ENCODE measurements around the gene CDAN1. TPM values are rescaled to one million over a fixed set of nuclear protein-coding genes. Genes with fewer than 3 reads are reported as not detected.

Gene CDAN1
- polyA plus RNA-seq, 3 donors: 17.3 to 27.4 (median 20.8) TPM

GRCh38 chr15:42737529-42738328, 801 bp upstream of the CDAN1 start:
- DNase-seq: no peak

DNA sequence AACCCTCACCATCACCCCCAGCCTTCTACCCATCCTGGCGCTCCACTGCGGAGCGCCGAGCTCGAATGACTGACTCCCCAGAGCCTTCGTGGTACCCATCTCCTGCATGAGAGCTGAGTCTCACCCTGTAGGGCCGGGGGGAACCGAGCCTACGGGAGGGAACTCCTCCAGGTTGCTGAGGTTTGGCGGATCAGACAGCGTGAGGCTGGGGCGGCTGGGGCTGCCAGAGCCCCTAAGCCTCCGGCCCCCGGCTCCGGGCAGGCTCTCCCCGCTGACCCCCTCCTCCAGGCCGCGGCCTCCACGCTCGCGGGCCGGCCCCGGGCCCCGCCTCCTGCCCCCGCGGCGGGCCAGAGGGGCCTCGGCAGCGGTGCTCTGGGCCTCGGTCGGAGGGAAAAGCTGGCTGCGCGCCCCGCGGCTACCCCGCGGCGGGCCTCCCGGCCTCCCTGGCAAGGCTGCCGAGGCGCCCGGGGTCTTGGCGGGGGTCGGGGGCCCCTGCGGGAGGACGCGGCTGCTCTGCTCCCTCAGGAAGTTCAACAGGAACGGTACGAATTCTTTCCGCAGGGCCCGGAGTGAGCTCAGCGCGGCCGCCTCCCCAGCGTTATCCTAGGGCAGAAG, 643 bp downstream of the CDAN1 start:
- no peak for DNase-seq

DNA sequence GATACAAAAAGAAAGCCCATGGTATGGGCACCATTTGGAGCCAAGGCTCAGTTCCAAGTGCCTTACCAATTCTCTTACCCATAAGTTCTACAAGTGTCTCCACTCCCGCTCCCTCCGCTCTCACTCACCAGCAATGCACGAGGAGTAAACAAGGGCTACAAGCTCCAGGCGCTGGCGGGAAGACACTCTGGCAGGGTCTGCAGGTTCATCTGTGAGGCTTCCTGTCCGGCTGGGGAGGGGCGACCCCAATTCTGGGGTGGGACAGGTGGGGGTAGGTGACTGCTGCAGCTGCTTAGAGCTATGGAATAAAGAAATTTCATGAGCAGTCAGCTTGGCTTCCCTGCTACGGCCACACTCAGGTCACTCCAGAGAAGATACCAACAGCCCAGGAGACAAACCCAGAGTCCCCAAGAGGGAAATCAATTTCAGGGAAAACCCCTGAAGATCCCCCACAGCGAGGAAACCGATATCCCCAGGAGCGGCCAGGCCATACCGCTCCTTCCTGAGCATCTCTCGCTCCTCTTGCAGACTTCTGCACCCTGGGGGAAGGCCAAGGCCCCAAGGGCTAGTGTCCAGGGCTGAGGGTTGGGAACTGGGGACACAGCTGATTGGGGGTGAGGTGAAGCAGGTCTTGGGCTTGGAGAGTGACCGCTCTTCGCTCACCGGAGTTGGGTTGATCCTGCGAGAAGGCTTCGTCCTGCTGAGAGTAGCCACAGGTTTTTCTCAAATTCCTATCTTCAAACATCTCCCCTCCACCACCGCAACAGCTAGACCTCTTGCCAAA, 1.4 kb downstream of the CDAN1 start:
- DNase-seq: no peak

DNA sequence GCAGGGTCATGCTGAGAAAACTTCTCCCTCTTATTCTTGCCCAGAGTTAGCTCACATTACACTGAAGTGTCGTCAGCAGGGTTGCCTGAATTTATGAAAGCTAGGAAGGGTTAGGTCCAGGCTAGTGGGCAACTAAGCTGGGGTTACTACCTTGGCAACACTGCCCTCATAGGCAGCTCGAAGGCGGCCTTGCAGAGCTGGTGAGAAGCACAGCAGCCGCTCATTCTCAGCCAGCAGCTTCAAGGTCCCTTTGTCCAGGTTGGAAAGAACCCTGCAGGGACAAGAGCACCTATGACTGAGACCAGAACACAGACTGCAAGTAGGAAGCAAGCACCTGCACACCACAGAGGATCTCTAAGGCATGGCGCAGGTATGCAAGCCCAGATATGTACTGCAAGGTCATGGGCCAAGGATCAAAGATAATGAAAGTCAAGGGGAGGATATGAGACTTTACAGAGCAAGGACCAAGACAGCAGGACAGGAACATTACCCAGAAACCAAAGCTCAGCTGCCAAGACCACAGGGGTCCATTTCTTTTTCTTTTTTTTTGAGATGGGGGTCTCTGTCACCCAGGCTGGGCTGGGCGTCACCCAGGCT, 2.8 kb downstream of the CDAN1 start:
- no peak for DNase-seq

DNA sequence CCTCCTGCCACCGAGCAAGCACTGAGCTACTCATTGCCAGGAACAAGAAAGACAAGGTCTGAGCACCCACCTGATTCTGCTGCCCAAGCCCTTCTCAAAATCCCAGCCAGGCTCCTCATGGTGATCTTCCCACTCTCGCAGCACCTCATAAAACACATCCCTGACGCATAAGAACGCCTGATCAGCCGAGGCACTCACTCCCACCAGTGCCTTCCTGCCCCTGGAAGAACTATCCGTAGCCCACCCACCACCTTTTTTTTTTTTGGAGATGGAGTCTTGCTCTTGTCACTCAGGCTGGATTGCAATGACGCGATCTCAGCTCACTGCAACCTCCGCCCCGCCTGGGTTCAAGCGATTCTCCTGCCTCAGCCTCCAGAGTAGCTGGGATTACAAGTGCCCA, 3.9 kb downstream of the CDAN1 start:
- DNase-seq: no peak

GRCh38 chr15:42732095-42732827, 4.7 kb downstream of the CDAN1 start:
- no peak for DNase-seq

- DNase-seq: no peak
These were observed 5.5 kb downstream of the CDAN1 start for GRCh38 chr15:42731461-42731860.

GRCh38 chr15:42730536-42730935, 6.4 kb downstream of the CDAN1 start:
- DNase-seq: no peak

DNA sequence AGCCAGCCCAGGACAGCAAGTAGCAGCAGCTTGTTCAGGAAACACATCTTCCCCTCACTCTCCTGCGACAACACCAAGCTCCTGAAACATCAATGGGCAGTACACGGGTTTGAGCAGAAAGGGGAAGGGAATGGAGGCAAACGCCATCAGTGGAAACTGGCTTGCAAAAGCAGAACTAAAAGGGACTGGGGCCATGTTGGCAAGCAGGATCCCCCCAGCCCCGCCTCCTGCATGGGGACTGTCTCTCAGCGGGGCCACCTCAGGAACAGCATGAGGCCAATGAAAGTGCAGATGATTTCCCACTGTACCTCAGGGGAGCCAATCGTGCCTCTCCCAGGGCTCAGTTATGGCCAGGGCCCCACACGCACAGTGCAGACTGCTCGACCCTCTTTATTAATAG, 6.8 kb downstream of the CDAN1 start:
- no peak for DNase-seq

GRCh38 chr15:42729409-42729808, 7.5 kb downstream of the CDAN1 start:
- DNase-seq: no peak

DNA sequence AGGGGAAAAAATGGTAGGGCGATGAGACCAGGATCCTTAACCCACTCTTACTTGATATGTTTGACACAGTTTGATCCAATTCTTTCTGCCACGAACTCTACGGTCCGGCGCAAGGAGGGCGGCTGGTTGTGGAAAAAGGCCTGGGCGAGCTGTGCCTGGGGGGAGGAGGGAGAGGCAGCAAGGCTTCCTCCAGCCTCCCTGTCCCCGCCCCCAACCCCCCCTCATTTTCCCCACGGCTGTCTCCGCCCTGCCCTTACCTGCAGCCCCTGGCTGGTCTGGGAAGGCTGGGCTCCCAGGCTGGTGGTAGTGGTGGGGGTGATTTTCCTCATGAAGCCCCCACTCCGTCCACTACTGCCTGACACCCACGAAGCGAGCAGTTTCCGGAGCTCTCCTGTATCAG, 8.0 kb downstream of the CDAN1 start:
- no peak for DNase-seq

DNA sequence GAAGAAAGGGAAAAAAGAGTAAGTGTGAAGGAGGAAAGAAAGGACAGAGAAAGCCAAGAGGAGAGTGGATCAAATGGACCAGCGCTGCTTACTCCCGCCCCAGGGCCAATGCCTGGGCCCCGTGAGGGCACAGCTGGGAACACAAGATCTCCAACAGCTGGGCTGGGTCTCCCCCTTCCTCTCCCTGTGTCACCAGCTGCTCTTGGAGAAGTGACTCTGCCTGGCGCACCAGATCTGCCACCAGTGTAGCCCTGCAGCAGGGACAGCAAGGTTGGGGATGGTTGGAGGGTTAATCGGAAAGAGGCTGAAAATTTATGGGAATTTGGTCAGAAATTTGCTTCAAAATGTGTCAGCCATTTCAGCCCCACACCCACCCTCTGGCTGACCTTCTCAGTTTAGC, 8.4 kb downstream of the CDAN1 start:
- DNase-seq: no peak

DNA sequence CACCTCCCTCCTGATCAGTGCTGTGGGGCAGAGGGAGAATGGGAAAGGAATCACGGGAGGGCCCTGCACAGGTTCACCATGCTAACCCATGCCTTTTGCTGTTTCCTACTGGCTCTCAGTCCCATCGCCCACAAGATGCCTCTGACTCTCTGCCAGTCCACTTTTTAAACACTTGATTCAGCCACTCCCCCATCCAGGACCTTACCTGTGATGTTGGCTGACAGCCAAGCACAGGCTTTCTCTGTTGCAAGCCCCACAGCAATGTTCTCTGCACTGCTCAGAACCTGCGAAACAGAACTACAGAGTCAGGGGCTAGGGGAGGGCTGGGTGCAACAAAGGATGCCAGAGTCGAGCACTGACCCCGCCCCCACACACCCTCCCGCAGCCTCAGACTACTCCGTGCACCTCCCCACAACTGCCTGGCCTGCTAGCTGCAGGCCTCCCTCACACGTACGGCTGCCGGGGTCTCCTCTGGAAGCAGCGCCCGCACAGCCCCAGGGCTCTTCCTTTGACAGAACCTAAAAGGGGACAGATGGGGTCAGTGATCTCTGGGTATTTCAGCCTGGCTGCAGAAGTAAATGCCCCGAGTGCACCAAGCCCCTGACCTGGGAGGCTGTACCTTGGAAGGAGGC, 9.1 kb downstream of the CDAN1 start:
- DNase-seq: no peak

- no peak for DNase-seq
These were observed 10.8 kb downstream of the CDAN1 start for GRCh38 chr15:42726114-42726513.

GRCh38 chr15:42725331-42725903, 11.5 kb downstream of the CDAN1 start:
- DNase-seq: no peak

DNA sequence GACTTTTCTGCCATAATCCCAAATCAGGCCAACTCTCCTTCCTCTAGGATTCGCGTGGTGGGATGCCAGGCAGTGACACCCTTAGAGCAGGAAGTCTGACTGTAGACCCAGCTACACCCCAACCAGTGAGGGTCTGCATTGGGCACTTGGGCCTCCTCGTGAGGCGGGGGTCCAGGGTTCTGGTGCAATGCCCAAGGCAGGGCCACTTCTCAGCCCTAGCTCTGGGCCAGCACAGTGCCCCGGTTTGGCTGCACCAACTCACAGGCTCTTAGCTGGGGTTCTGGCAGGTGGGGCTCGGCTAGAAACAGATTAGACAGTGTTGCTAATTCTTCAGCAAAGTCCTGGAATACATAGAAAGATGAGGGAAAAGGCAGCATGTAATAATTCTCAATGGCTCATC, 12.7 kb downstream of the CDAN1 start:
- no peak for DNase-seq

DNA sequence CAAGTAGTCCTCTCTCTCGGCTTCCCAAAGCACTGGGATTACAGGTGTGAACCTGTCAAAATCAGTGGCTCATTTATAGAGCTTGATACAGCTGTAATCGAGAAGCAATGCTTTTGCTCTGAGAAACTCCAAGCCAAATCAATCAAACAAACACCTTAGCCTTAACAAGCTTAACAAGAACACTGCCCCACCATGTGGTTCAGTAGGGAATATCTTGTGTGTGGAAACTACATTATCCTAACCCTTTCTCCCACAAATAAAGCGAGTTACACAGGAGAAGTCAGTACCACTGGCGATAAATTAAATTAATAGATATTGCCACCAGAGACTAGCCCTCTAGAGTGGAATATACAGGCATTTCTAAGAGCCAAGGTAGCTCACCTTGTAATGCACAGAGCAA, 13.9 kb downstream of the CDAN1 start:
- no peak for DNase-seq

GRCh38 chr15:42721916-42722315, 15.0 kb downstream of the CDAN1 start:
- DNase-seq: no peak

DNA sequence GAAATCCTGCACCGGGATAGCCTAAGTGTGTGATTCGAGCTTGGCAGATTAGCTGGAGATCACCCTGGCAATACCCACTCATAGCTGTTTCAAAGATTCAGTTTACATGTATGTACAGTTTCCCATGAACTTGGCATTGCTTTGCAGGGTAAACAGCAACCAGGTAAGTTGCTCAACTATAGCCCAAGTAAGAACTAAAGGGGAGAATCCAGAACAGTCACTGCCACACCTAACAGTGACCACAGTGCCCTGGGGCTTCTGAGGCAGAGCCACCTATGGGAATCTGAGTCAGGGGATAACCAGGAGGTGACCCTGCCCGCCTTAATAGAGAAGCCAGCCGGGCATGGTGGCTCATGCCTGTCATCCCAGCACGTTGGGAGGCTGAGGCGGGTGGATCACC, 15.9 kb downstream of the CDAN1 start:
- no peak for DNase-seq

DNA sequence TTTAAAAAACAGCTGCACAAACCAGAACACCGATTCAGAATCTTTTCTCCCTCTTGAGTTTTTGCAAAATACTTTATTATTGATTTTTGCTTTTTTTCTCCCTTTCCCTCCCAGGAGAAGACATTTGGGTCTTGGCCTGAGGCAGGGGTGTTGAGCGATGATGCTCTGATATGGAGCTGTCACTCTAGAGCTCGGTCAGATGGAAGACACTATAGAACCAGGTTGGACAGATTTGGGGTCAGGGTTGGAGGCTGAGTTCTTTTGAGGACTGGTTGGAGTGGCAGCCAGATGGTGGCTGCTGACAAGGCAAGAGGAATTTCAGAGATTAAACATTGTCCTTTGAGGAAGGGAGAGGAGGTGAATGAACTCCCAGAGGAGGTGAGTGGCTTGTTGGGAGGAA, 16.9 kb downstream of the CDAN1 start:
- no peak for DNase-seq

DNA sequence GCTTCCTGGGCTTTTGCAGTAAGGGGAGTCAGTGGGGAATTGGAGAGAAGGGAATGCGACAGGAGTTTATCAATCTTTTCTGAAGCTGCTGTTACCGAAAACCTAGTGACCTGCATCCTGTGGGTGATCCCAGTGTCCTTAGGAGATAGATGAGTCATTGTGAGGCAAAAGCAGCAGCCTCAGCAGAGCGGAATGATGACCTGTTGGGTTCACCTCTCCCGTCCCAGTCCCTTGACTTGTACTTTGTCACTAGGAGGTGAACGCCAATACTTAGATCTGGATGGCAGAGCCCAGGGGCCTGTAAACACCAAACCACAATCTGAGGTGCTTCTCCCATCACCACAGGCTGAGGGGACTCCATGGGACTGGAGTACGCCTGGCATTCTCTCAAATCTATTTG, 17.9 kb downstream of the CDAN1 start:
- no peak for DNase-seq

All from renal pelvis (tissue), 4 donors.